ENCODE data around the gene DMAC2. TPM values are rescaled to one million over a fixed set of nuclear protein-coding genes. Genes with fewer than 3 reads are reported as not detected.
"Not testable (repeated sequence)": the region's sequence is repeated elsewhere in the genome, so short reads cannot be mapped to it uniquely, and the experiment has no call there.

DMAC2 gene
- total RNA-seq, 4 donors from 2014 or later = 28.8 to 38.7 (median 35.7) TPM

GRCh38 chr19:41412953-41413352 lies 26.8 kb downstream of the DMAC2 start:
- 89 to 98% methylated on average over 5 of the region's 5 CpGs for WGBS, 2 donors
- peaks cover 0 to 72% (median 31%) of the 10 kb centered on the region in 3 donors for H3K36me3 ChIP-seq

GRCh38 chr19:41411968-41412265 lies 27.8 kb downstream of the DMAC2 start:
- DNase-seq (ENCODE audit: low spot score in 2 of 2) = no peak
- H3K36me3 ChIP-seq = peaks cover 0 to 63% (median 29%) of the 10 kb centered on the region in 3 donors
- H3K9me3 ChIP-seq = no peaks in the 10 kb centered on the region
- no peak overlapping the region for H3K4me3 ChIP-seq
- peaks cover 0 to 41% (median 8%) of the 10 kb centered on the region in 4 donors for H3K4me1 ChIP-seq
- H3K27me3 ChIP-seq = no peaks in the 10 kb centered on the region
- no peak for TF ChIP-seq EP300 (IDR thresholded peaks at IDR 0.05)
- TF ChIP-seq POLR2A (IDR thresholded peaks at IDR 0.05) = no peak
- 26 to 44% methylated on average over 10 to 11 of the region's 11 CpGs for WGBS, 2 donors
- peak overlapping the region in 2 of 4 donors; percentile 16 to 59 for H3K27ac ChIP-seq

More at GRCh38 chr19:41412953-41413352, 26.8 kb downstream of the DMAC2 start:
- no peaks in the 10 kb centered on the region for H3K9me3 ChIP-seq
- H3K27me3 ChIP-seq = no peaks in the 10 kb centered on the region
- DNase-seq (ENCODE audit: low spot score in 2 of 2) = no peak
- H3K4me3 ChIP-seq = no peak overlapping the region
- H3K4me1 ChIP-seq = peaks cover 0 to 36% (median 8%) of the 10 kb centered on the region in 4 donors
- H3K27ac ChIP-seq = peak overlapping the region in 1 of 4 donors; percentile 59
- TF ChIP-seq POLR2A (IDR thresholded peaks at IDR 0.05) (no peak), EP300 (IDR thresholded peaks at IDR 0.05) (no peak), CTCF (IDR thresholded peaks at IDR 0.05) (no peak)

- TF ChIP-seq EP300 (IDR thresholded peaks at IDR 0.05) (no peak), CTCF (IDR thresholded peaks at IDR 0.05) (no peak), POLR2A (IDR thresholded peaks at IDR 0.05) (no peak)
- peaks cover 0 to 47% (median 8%) of the 10 kb centered on the region in 4 donors for H3K4me1 ChIP-seq
- no peaks in the 10 kb centered on the region for H3K9me3 ChIP-seq
- WGBS, 2 donors = 52 to 54% methylated on average over 9 of the region's 9 CpGs
- no peaks in the 10 kb centered on the region for H3K27me3 ChIP-seq
- no peak for DNase-seq (ENCODE audit: low spot score in 2 of 2)
- H3K4me3 ChIP-seq = no peak overlapping the region
- peaks cover 0 to 58% (median 23%) of the 10 kb centered on the region in 3 donors for H3K36me3 ChIP-seq
- peak overlapping the region in 2 of 4 donors; percentile 47 to 59 for H3K27ac ChIP-seq
Observed at GRCh38 chr19:41411100-41411967, 28.4 kb downstream of the DMAC2 start.

- DNase-seq (ENCODE audit: low spot score in 2 of 2) = no peak
- Histone ChIP-seq H3K36me3 (peaks cover 0 to 54% (median 20%) of the 10 kb centered on the region in 3 donors), H3K27ac (peak overlapping the region in 2 of 4 donors; percentile 47 to 59), H3K4me1 (peaks cover 0 to 56% (median 9%) of the 10 kb centered on the region in 4 donors), H3K4me3 (no peak overlapping the region), H3K27me3 (no peaks in the 10 kb centered on the region), H3K9me3 (no peaks in the 10 kb centered on the region)
- whole genome bisulfite sequencing, 2 donors = 82 to 85% methylated on average over 23 of the region's 23 CpGs
- TF ChIP-seq CTCF (IDR thresholded peaks at IDR 0.05) (no peak), EP300 (IDR thresholded peaks at IDR 0.05) (no peak), POLR2A (IDR thresholded peaks at IDR 0.05) (no peak)
Observed at GRCh38 chr19:41410336-41411054, 29.2 kb downstream of the DMAC2 start.

GRCh38 chr19:41409288-41409687 lies 30.4 kb downstream of the DMAC2 start:
- WGBS, 2 donors = 64 to 65% methylated on average over 4 of the region's 4 CpGs
- H3K36me3 ChIP-seq = peaks cover 0 to 42% (median 8%) of the 10 kb centered on the region in 3 donors
- no peak for DNase-seq (ENCODE audit: low spot score in 2 of 2)
- H3K27me3 ChIP-seq = no peaks in the 10 kb centered on the region
- peak overlapping the region in 2 of 4 donors; percentile 26 to 59 for H3K27ac ChIP-seq
- no peak for TF ChIP-seq POLR2A (IDR thresholded peaks at IDR 0.05)
- no peak for TF ChIP-seq CTCF (IDR thresholded peaks at IDR 0.05)
- no peak for TF ChIP-seq EP300 (IDR thresholded peaks at IDR 0.05)
- no peak overlapping the region for H3K4me3 ChIP-seq
- H3K9me3 ChIP-seq = no peaks in the 10 kb centered on the region
- H3K4me1 ChIP-seq = peaks cover 0 to 59% (median 9%) of the 10 kb centered on the region in 4 donors

GRCh38 chr19:41408846-41409245 lies 30.9 kb downstream of the DMAC2 start:
- Histone ChIP-seq H3K27ac (peak overlapping the region in 2 of 4 donors; percentile 26 to 59), H3K4me1 (peaks cover 0 to 59% (median 9%) of the 10 kb centered on the region in 4 donors), H3K36me3 (peaks cover 0 to 38% (median 7%) of the 10 kb centered on the region in 3 donors)
- 83 to 89% methylated on average over 5 of the region's 5 CpGs for WGBS, 2 donors
- H3K4me3 ChIP-seq; DNase-seq (ENCODE audit: low spot score in 2 of 2); H3K9me3 ChIP-seq; H3K27me3 ChIP-seq: not testable (repeated sequence)
